Activated effector memory CD4-positive, alpha-beta T cell treated with Interleukin-2 at 50 U/mL for 16 hours (primary cell): ENCODE data around the gene CSNK1G1.

Experiments
- DNase-seq: peaks from one replicate; pipeline ENCODE4 v3.0.0-alpha.2; 2020

Gene CSNK1G1

GRCh38 chr15:64182859-64183370, 173.1 kb downstream of the CSNK1G1 start:
- DNase-seq = no peak

GRCh38 chr15:64180235-64180824, 175.6 kb downstream of the CSNK1G1 start:
- no peak for DNase-seq

- DNase-seq = no peak
These were observed 189.7 kb downstream of the CSNK1G1 start for GRCh38 chr15:64166102-64166890.

- DNase-seq = no peak
These were observed 191.5 kb downstream of the CSNK1G1 start for GRCh38 chr15:64164436-64164835.

DNA sequence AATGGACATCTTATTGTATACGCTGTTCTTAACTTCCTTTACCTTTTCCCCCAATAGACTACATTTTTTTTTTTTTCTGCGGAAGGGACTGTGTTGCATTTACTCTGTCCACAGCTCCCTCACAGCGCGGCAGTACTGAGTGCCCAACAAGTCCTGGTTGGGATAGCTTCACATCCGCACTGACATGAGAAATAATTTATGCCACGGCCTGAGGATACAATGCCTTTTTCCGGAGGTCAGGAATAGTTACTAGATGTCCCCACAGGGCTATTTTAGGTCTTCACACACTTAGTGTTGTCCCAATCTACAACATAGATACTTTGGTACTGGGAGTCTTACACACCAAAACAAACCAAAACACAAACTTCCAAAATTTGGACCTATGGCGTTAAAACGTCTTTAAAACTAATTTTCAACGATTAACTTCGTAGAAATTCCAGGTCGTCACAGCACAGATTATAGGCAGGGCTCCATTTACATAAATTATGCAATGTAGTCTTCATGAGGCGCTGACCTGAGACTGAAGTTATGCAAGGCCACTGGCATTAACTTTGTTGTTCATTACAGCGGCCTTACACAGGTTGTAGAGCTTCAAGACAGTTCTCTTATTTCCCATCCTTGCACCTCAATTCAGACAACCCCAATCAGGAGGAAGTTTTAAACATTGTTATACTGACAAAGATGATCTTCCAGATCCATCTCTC, 192.2 kb downstream of the CSNK1G1 start:
- DNase-seq = no peak

GRCh38 chr15:64162869-64163658, 192.9 kb downstream of the CSNK1G1 start, which contains the start of gene PPIB:
TSS of gene PPIB (minus strand) at chr15:64163022. CDS start at chr15:64162986, 36 bp downstream.
- DNase-seq = peak; percentile 96

GRCh38 chr15:64162478-64162868, 193.5 kb downstream of the CSNK1G1 start:
- no peak for DNase-seq

DNA sequence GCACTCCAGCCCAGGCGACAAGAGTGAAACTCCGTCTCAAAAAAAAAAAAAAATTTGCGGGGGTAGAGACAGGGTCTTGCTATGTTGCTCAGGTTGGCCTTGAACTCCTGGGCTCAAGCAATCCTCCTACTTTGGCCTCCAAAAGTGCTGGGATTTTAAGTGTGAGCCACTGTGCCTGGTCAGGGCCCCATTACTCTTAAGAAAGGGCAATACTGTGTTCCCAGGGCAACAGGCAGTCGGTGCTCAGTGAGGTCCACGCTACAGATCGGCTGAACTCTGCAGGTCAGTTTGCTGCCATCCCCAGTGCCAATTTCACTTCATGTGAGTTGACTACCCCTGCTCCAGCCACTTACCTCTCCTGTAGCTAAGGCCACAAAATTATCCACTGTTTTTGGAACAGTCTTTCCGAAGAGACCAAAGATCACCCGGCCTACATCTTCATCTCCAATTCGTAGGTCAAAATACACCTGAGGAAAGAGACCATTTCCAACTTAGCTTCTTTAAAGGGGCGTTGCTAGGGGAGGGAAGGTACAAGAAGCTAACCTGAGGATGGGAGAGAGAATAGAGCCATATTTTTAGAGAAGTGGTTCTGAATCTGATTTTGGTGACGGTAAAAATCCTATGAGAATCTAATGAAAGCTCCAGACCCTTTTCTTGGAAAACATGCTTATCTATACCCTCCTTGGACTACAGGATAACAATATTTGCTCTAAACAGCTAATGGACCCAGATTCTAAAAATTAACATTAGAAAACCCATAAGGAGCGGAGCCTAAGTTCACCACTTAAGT, 194.1 kb downstream of the CSNK1G1 start:
- no peak for DNase-seq

DNA sequence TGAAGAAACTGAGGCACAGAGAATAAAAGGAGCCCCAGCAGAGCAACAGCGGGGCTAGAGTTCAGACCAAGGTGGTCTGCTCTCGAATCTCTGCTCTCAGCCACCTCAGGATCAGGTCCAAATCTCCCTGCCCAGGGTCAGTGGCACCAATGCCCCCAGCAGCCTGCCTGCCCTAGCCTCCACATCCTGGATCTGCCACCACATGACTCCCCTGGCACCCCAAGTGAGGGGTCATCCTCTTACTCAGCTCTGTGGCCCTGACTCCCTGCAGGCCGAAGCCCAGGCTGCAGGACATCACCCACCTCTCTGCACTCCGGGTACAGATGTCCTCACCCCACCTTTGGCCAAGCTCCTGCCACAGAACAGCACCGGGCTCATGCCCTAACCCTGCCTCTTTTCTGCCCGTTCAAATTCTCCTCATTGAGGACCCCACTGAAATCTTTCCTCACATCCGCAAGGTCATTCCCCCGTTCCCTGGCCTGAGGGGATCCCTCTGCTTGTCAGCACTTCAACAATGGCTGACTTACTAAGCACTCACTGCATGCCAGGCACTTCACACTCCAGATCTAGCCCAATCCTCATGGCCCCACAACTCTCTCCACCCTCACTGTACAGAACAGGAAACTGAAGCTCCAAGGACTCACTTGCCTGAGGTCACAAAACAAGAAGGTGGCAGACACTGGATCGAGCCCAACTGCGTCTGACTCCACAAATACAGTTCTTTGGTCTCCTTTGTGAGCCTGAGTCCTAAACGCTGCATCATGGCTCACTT, 197.4 kb downstream of the CSNK1G1 start:
- no peak for DNase-seq

DNA sequence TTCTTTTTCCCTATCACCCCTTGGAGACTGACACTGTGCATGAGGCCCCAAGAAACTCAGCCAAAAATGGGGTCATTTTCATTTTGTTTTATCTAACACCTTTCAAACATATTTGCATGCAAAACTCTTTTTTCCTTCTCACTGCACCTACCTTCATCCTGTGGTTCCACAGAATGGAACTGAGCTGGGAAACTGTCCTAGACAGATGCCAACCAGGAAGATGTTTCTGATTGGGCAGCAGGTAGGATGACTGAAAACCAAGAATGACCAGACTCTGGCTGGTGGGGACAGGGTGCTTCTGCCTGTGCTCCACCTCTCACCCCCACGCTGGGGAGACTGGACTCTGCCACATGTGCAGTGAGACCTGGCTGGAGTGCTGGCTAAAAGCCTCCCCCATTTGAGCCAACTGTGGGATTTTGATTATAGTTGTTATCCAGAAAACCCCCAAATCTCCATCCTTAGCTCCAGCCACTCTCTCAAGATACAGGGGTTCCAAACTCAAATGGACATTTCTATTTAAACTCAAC, 198.3 kb downstream of the CSNK1G1 start:
- no peak for DNase-seq

- DNase-seq = no peak
These were observed 199.2 kb downstream of the CSNK1G1 start for GRCh38 chr15:64156652-64157331.

DNA sequence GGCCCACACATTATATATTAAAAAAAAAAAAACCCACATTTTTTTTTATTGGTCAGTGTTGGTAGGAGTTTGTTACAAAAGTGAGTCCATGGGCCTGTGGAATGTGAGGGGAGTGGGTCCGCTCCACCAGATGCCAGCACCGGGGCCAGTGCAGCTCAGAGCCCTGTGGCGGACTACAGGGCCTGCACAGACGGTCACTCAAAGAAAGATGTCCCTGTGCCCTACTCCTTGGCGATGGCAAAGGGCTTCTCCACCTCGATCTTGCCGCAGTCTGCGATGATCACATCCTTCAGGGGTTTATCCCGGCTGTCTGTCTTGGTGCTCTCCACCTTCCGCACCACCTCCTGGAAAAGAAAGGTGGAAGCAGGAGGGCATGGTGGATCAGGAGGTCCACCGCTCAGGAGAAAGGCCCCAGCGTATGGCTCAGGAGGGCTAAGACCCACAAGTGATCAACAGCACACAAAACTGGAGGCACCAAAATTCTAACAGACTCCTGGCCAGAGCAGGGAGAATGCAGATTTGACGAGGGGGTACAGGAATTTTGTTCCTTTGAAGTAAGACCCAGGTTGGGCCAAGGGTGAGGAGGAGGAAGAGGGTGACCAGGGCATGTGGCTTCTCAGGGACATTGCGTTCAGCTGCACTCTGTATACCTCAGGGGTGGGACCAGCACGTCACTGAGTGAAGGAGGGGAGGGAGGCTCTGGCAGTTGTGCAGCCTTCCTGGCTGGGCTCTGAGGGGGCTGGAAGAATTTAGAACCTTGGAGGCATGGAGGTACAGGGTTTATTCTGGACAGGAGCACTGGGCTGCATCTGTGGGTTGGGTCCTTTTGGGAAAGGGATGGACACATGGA, 199.9 kb downstream of the CSNK1G1 start:
- no peak for DNase-seq

DNA sequence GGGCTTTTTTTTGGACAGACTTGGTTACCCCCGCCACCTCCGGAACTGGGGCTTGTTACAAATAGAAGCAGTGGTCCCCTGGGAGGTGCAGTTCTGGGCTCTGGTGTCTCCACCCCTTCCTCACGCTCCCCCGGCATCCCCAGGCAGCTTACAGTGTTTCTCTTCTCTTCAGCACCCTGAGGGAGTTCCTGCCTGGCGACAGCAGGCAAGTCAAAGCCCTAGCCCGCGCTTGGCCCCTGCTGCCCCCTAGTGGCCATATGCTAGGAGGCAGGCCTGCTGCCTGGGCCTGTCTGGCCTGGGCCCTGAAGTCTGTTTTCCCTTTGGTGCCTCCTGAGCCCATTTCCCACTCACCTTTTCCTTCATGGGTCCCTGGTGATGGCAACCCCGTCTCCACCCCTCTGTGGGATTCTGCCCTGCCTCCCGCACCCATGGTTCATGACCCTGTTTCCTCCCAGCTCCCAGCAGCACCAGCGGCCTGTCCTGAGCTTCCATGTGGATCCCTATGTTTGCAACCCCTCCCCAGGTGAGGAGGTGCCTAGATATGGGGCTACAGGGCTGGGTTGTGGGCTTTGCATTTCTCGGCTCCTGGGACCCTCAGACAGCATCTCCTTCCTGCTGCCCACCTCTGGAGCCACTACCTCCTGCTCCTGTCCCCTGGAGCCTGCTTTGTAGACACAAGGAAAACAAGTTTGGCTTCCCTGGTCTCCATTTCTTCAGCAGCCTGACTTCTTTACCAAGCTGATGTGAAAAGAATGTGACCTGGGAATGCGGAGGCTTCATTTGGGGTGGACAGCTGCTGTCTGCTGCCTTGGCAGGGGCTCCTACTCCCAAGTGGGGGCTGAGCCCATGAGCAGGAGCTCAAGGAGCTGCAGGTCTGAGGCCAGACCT, 202.2 kb downstream of the CSNK1G1 start:
- peak; percentile 81 for DNase-seq

DNA sequence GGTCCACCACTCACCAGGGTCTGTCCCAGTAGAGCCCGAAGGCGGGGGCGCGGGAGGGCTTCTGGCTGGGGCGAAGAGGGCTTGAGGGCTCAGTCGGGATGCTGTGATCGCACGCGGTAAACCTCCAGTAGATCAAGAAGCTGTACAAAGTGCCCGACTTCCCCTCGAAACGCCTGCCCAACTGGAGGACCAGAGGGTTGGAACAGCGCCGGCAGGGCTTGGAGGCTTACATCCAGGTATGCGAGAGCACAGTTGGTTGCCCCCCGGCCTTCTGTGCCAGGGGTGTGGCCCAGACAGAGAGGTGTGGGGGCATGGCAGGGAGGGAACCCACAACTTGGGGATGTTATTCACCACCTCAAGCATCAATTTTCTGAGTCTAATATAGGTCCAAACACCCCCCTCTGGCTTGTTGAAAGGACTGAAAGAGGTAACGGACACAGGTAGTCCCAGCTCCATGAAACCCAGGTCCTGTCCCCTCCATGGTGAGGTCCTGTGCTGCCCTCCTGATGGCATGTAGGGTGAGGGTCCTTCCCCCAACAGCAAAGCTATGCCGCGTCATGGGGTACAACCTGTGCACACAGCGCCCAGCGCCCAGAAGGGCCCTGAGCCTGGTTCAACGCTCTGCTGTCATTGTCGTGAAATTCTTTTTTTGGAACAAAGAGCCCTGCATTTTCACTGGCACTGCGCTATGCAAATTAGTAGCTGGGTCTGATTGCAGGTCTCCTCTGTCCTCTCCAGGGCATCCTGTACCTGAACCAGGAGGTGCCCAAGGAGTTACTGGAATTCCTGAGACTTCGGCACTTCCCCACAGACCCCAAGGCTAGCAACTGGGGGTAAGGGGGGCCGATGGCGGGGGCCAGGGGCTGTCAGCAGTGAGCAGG, 203.2 kb downstream of the CSNK1G1 start:
- no peak for DNase-seq

GRCh38 chr15:64151727-64152506, 204.1 kb downstream of the CSNK1G1 start, which contains the start of gene SNX22:
TSS of gene SNX22 (plus strand) at chr15:64151731. CDS start at chr15:64151776, 45 bp downstream.
- DNase-seq = no peak

GRCh38 chr15:64149893-64150578, 205.9 kb downstream of the CSNK1G1 start:
- DNase-seq = no peak
